ENCODE results near the gene NEK6.

DNA sequence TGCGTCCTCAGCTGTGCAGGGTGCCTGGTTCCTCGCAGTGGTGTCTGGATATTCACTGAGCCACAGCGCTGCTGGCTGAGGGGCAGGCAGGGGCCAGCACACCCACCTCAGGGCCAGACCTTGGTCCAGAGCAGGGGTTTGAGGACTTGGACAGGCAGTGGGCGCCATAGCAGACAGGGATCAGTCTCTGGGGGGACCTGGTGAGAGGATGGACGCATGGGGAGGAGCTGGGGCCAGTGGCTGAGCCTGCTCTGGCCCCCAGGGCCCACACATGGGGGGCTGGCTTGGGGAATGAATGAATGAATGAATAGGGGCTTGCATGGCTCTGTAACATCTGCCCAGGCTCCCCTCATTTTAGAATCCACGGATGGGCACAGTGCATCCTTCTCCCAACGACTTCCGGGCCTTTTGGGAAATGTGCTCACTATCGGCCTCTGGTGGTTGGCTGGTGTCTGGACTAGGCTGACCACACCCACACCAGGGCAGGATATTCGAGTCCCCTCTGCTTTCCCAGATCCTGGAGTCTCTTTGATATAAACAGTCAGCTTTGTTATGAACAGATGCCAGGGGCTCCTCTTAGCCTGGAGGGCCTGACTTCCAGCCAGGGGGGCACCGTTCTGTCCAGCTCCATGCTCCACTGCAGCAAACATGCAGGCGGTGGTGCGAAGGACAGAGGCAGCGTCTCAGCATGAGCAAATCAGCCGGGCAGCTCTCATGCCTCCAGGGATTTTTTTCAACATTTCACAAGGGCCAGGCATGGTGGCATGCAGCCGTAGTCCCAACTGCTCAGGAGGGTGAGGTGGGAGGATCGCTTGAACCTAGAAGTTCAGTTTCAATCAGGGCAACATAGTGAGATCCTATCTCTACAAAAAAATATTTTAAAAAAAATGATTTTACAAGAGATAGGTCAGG, 62.6 kb downstream of the NEK6 start:
- TF ChIP-seq, protein P1, sequence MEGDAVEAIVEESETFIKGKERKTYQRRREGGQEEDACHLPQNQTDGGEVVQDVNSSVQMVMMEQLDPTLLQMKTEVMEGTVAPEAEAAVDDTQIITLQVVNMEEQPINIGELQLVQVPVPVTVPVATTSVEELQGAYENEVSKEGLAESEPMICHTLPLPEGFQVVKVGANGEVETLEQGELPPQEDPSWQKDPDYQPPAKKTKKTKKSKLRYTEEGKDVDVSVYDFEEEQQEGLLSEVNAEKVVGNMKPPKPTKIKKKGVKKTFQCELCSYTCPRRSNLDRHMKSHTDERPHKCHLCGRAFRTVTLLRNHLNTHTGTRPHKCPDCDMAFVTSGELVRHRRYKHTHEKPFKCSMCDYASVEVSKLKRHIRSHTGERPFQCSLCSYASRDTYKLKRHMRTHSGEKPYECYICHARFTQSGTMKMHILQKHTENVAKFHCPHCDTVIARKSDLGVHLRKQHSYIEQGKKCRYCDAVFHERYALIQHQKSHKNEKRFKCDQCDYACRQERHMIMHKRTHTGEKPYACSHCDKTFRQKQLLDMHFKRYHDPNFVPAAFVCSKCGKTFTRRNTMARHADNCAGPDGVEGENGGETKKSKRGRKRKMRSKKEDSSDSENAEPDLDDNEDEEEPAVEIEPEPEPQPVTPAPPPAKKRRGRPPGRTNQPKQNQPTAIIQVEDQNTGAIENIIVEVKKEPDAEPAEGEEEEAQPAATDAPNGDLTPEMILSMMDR (IDR thresholded peaks at IDR 0.05), result peak; percentile 85 to 91 (median 88)
- no peak for TF ChIP-seq POLR2A (IDR thresholded peaks at IDR 0.05)

Data from tibial nerve (tissue), 3 donors.